PC-9 (cell line): Measurements from ENCODE around the gene IQSEC3.
A peak's percentile ranks its signal among the peaks of the same experiment; 100 is the strongest.

Experiments used
- EZH2 ChIP-seq: fragments of 200-600 bp; sonication (generic); IDR thresholded peaks from 2 replicates; pipeline ENCODE4 v1.8.0; 2017; ENCODE audit warnings: antibody characterized with exemption, low read depth
- TF ChIP-seq, protein P1 (sequence below): fragments of 200-600 bp; sonication (generic); conservative IDR thresholded peaks from 2 replicates; pipeline ENCODE4 v1.6.1; 2017; ENCODE audit warnings: mixed run types, antibody characterized with exemption, mild to moderate bottlenecking, moderate library complexity

DNA sequence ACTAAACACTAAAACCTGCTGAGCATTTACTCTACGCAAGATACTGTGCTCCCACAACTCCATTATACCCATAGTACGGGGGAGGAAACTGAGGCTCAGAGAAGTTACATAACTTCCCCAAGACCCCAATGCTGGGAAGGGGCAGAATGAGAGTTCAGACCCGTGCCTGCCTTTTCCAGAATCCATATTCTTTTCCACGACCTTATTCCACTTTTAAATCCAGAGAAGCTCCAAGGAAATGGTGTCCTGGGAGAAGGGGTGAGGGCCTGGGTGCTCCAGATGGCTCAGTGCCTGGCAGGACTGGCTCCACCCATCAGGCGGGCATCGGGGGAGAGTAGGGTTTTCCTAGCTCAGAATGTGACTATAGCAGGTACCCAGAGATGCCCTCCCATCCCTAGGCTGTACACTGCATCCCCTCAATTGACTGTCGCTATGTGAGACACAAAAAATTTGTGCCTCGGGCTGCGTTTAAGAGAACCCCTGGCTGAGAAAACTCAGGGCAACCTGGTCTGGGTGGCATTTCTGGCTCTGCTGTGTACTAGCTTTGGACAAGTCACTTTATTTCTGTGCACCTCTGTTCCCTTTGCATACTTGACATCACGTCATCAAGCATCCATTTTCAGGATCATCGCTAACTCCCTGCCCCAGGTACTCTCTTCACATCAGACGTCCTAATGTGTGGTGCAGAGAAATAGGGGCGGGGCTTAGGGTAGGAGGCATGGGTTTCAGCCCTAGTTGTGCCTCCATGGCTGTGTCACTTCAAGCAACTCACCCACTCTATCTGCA is 11.6 kb upstream of the IQSEC3 start:
- TF ChIP-seq, protein P1, sequence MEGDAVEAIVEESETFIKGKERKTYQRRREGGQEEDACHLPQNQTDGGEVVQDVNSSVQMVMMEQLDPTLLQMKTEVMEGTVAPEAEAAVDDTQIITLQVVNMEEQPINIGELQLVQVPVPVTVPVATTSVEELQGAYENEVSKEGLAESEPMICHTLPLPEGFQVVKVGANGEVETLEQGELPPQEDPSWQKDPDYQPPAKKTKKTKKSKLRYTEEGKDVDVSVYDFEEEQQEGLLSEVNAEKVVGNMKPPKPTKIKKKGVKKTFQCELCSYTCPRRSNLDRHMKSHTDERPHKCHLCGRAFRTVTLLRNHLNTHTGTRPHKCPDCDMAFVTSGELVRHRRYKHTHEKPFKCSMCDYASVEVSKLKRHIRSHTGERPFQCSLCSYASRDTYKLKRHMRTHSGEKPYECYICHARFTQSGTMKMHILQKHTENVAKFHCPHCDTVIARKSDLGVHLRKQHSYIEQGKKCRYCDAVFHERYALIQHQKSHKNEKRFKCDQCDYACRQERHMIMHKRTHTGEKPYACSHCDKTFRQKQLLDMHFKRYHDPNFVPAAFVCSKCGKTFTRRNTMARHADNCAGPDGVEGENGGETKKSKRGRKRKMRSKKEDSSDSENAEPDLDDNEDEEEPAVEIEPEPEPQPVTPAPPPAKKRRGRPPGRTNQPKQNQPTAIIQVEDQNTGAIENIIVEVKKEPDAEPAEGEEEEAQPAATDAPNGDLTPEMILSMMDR: no peak
- peak; percentile 35; the same call in 1 of the 2 replicates for TF ChIP-seq EZH2
